SK-N-SH (cell line): ENCODE data around the gene C1S. TPM values are rescaled to one million over a fixed set of nuclear protein-coding genes. Genes with fewer than 3 reads are reported as not detected.

ENCODE experiments used
- CTCF ChIA-PET: fragments of 300-600, 350-600 bp; formaldehyde crosslinking; extraction: SDS; loops from one replicate; lab custom pipeline; 2021; lab: Yijun Ruan, JAX
- POLR2A ChIA-PET: fragments of 350-600 bp; sonication (Branson Sonifier 250); formaldehyde crosslinking; extraction: SDS; loops from one replicate; lab custom pipeline; 2020; ENCODE audit warnings: antibody characterized with exemption, inconsistent platforms; lab: Yijun Ruan, JAX
- DNase-seq: peaks from one replicate; pipeline ENCODE4 v3.0.0; 2012
- H2AFZ ChIP-seq: fragments of 200-600 bp; sonication (generic); 2 replicates; pipeline ENCODE4 v1.8.1; 2016; ENCODE audit warnings: antibody characterized with exemption, mild to moderate bottlenecking, low read depth
- H3F3A ChIP-seq: fragments of 200-600 bp; sonication (generic); replicated peaks from 2 replicates; pipeline ENCODE3; 2016; ENCODE audit warnings: antibody characterized with exemption, mild to moderate bottlenecking; ENCODE audit not compliant: insufficient read depth
- H3K27ac ChIP-seq, 2 experiments: fragments of 200-500 bp in 1 of 2; fragments of 200-600 bp in 1 of 2; sonication (Bioruptor generic) in 1 of 2; sonication (generic), shearing (Covaris generic) in 1 of 2; 2 replicates each; pipeline versions ENCODE4 v1.5.1 to v1.6.1; 2014 to 2016; ENCODE audit warnings: low read depth in 2 of 2, inconsistent platforms in 1 of 2, low read length in 1 of 2, mild to moderate bottlenecking in 1 of 2, mixed read lengths in 1 of 2
- H3K27me3 ChIP-seq: fragments of 200-600 bp; sonication (generic), shearing (Covaris generic); 2 replicates; pipeline ENCODE4 v1.6.1; 2016; ENCODE audit warnings: mixed run types; ENCODE audit not compliant: insufficient read depth
- H3K36me3 ChIP-seq, 2 experiments: fragments of 200-500 bp in 1 of 2; fragments of 200-600 bp in 1 of 2; sonication (Bioruptor generic) in 1 of 2; sonication (generic) in 1 of 2; replicated peaks in 1 of 2; 2 replicates each; pipeline versions ENCODE3 to v1.5.1; 2014 to 2016; ENCODE audit warnings: low read length in 1 of 2, mild to moderate bottlenecking in 1 of 2; ENCODE audit not compliant: insufficient read depth in 2 of 2, control insufficient read depth in 1 of 2
- H3K4me1 ChIP-seq, 2 experiments: fragments of 200-500 bp in 1 of 2; fragments of 200-600 bp in 1 of 2; sonication (Bioruptor generic) in 1 of 2; sonication (generic), shearing (Covaris generic) in 1 of 2; 2 replicates each; pipeline versions ENCODE4 v1.5.1 to v1.6.1; 2014 to 2016; ENCODE audit warnings: low read depth in 1 of 2, low read length in 1 of 2, mixed run types in 1 of 2; ENCODE audit not compliant: insufficient read depth in 2 of 2, control insufficient read depth in 1 of 2
- H3K4me2 ChIP-seq: fragments of 200-600 bp; sonication (generic), shearing (Covaris generic); 2 replicates; pipeline ENCODE4 v1.6.1; 2017; ENCODE audit warnings: mixed run types
- H3K4me3 ChIP-seq, 2 experiments: fragments of 200-500 bp in 1 of 2; fragments of 200-600 bp in 1 of 2; sonication (Bioruptor generic) in 1 of 2; sonication (generic), shearing (Covaris generic) in 1 of 2; 2 replicates each; pipeline versions ENCODE4 v1.5.1 to v1.8.1; 2014 to 2016; ENCODE audit warnings: low read depth in 2 of 2, inconsistent platforms in 1 of 2, low read length in 1 of 2, mild to moderate bottlenecking in 1 of 2, mixed read lengths in 1 of 2, moderate library complexity in 1 of 2
- H3K79me2 ChIP-seq: fragments of 200-600 bp; sonication (generic); 2 replicates; pipeline ENCODE4 v1.8.1; 2017; ENCODE audit warnings: mild to moderate bottlenecking; ENCODE audit not compliant: insufficient read depth
- H3K9ac ChIP-seq: fragments of 200-600 bp; sonication (generic); 2 replicates; pipeline ENCODE4 v1.6.1; 2017; ENCODE audit warnings: mixed run types
- H3K9me2 ChIP-seq: fragments of 200-600 bp; sonication (generic); 2 replicates; pipeline ENCODE4 v1.6.1; 2017; ENCODE audit warnings: mixed run types
- H3K9me3 ChIP-seq: fragments of 200-600 bp; sonication (generic); 2 replicates; pipeline ENCODE4 v1.6.1; 2017; ENCODE audit warnings: mixed run types, mild to moderate bottlenecking, moderate library complexity
- H4K20me1 ChIP-seq: fragments of 200-600 bp; sonication (generic); 2 replicates; pipeline ENCODE4 v1.6.1; 2017; ENCODE audit warnings: mild to moderate bottlenecking, mixed run types; ENCODE audit not compliant: insufficient read depth
- FOSL2 ChIP-seq: IDR thresholded peaks from 2 replicates; pipeline ENCODE4 v1.4.0; 2012; ENCODE audit warnings: low read depth, mild to moderate bottlenecking, moderate library complexity, borderline replicate concordance
- FOXM1 ChIP-seq: IDR thresholded peaks from 2 replicates; pipeline ENCODE4 v1.4.0; 2012; ENCODE audit warnings: low read depth, mild to moderate bottlenecking
- MEF2A ChIP-seq: IDR thresholded peaks from 2 replicates; pipeline ENCODE4 v1.4.0; 2012; ENCODE audit warnings: low read depth, borderline replicate concordance
- RAD21 ChIP-seq: IDR thresholded peaks from 2 replicates; pipeline ENCODE4 v1.6.1; 2012; ENCODE audit warnings: mild to moderate bottlenecking, low read length
- RCOR1 ChIP-seq: fragments of 150-350 bp; IDR thresholded peaks from 2 replicates; pipeline ENCODE4 v1.6.1; 2017; ENCODE audit warnings: antibody characterized with exemption, low read length
- RFX5 ChIP-seq: IDR thresholded peaks from 2 replicates; pipeline ENCODE4 v1.6.1; 2012; ENCODE audit warnings: mild to moderate bottlenecking, improper control_type of control experiment, low read length
- TAF1 ChIP-seq: IDR thresholded peaks from 2 replicates; pipeline ENCODE4 v1.6.1; 2012; ENCODE audit warnings: low read depth, mild to moderate bottlenecking, low read length, moderate library complexity, borderline replicate concordance
- YY1 ChIP-seq: IDR thresholded peaks from 2 replicates; pipeline ENCODE4 v1.4.0; 2012; ENCODE audit warnings: low read depth, mild to moderate bottlenecking
- WGBS: methylation state at CpG from one replicate; pipeline ENCODE4 v1.1.6; 2017; ENCODE audit warnings: low lambda C conversion rate; 5-methylcytosine and 5-hydroxymethylcytosine counted together
- polyA plus RNA-seq, 3 experiments: library from polyadenylated mRNA; depleted of rRNA; stranded (reverse); fragments of >200 nt; gene quantifications; 2 replicates each; pipeline ENCODE4 v1.2.3, GENCODE V29; 2012
- TF ChIP-seq, protein P1 (sequence below): fragments of 200-600 bp; sonication (generic); IDR thresholded peaks from 2 replicates; pipeline ENCODE4 v1.6.1; 2017; ENCODE audit warnings: antibody characterized with exemption, mild to moderate bottlenecking, moderate library complexity

The C1S gene
- polyA plus RNA-seq, 1 of the 3 experiments (the other 2 are of a cell fraction): 14.5 TPM

DNA sequence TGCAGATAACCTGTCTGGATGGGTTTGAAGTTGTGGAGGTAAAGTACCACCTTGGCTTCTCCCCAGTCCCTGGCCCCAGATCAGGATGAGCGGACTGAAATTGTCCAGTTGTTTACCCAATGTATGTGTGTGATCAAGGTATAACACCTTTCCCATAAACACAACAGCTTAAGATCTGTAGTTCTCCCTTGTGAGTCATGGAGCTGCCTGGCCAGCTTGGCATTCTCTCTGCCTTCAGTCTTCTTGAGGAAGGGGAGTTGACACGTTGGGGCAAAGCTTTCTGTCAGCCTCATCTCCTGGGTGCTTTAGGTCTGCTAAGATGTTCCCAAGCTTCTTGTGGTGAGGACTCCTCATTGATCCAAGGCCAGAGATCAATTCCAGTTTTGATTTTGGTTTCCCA, 6.1 kb downstream of the C1S start:
- ChIA-PET CTCF (interaction anchor here (1.4 kb wide), 1 partner anchor 25 kb away, joined by 4 read pairs; no protein-coding TSS in a partner anchor), POLR2A (no interaction called here)
- Histone ChIP-seq H3K4me2 (no peak overlapping the region), H3F3A (no peaks in the 10 kb centered on the region), H2AFZ (no peak overlapping the region), H3K9me3 (no peaks in the 10 kb centered on the region), H3K79me2 (no peaks in the 10 kb centered on the region), H3K27me3 (peaks cover 3% of the 10 kb centered on the region; the same call in 1 of the 2 replicates), H3K9me2 (no peaks in the 10 kb centered on the region), H3K27ac (no peak overlapping the region), H3K4me1 (no peaks in the 10 kb centered on the region; a peak in 1 of 4 replicates), H4K20me1 (no peaks in the 10 kb centered on the region), H3K36me3 (no peaks in the 10 kb centered on the region), H3K9ac (no peak overlapping the region), H3K4me3 (no peak overlapping the region)
- no peak for DNase-seq
- TF ChIP-seq, protein P1, sequence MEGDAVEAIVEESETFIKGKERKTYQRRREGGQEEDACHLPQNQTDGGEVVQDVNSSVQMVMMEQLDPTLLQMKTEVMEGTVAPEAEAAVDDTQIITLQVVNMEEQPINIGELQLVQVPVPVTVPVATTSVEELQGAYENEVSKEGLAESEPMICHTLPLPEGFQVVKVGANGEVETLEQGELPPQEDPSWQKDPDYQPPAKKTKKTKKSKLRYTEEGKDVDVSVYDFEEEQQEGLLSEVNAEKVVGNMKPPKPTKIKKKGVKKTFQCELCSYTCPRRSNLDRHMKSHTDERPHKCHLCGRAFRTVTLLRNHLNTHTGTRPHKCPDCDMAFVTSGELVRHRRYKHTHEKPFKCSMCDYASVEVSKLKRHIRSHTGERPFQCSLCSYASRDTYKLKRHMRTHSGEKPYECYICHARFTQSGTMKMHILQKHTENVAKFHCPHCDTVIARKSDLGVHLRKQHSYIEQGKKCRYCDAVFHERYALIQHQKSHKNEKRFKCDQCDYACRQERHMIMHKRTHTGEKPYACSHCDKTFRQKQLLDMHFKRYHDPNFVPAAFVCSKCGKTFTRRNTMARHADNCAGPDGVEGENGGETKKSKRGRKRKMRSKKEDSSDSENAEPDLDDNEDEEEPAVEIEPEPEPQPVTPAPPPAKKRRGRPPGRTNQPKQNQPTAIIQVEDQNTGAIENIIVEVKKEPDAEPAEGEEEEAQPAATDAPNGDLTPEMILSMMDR: no peak
- TF ChIP-seq FOSL2 (no peak), YY1 (no peak), RFX5 (no peak), TAF1 (no peak), RCOR1 (no peak), RAD21 (no peak), MEF2A (no peak)
- WGBS: 56% methylated on average over 2 of the region's 2 CpGs

DNA sequence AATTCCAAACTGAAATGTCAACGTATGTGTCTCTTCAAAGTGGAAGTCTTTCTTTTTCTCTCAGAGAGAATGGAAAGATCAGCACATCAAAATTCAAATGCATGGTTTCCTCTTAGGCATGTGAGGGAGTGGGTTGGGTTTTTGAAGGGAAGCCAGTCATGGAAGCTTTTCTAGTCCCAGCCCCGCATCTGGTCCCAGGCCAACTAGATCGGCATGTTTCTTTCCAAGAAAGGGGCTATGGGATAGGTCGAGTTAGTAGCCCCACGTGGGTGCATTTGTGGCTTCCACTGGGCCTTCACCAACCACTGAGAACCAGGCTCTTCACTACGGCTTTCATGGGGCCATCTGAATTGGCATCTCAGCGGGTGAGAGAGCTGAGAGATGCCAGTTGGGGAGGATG, 6.6 kb downstream of the C1S start:
- H3K79me2 ChIP-seq: no peaks in the 10 kb centered on the region
- DNase-seq: no peak
- TF ChIP-seq, protein P1: no peak
- TF ChIP-seq FOXM1 (no peak), YY1 (no peak)
- CTCF ChIA-PET: no interaction called here
- H3K4me2 ChIP-seq: no peak overlapping the region
- no peak overlapping the region for H2AFZ ChIP-seq
- no peaks in the 10 kb centered on the region for H3K36me3 ChIP-seq
- no peaks in the 10 kb centered on the region; a peak in 1 of 4 replicates for H3K4me1 ChIP-seq
- no peak overlapping the region for H3K27ac ChIP-seq
- no peak overlapping the region for H3K9ac ChIP-seq
- no peaks in the 10 kb centered on the region for H3F3A ChIP-seq
- no peak overlapping the region for H3K4me3 ChIP-seq
- H3K27me3 ChIP-seq: peaks cover 8% of the 10 kb centered on the region; the same call in 1 of the 2 replicates
- POLR2A ChIA-PET: no interaction called here
- H3K9me2 ChIP-seq: no peaks in the 10 kb centered on the region
- 41% methylated on average over 7 of the region's 7 CpGs for WGBS
- no peaks in the 10 kb centered on the region for H4K20me1 ChIP-seq
- no peaks in the 10 kb centered on the region for H3K9me3 ChIP-seq
